GM18951 (cell line): ENCODE measurements around the gene PRKN.

Experiments used
- POLR2A ChIP-seq: IDR thresholded peaks from 4 replicates; pipeline ENCODE4 v1.6.1; 2011; ENCODE audit warnings: mild to moderate bottlenecking; ENCODE audit not compliant: insufficient read length, insufficient read depth; ENCODE audit errors: extremely low read depth
- in situ Hi-C: fragments of 300-500 bp; cut with MboI; formaldehyde crosslinking; loops from one replicate; pipeline ENCODE4 v1.12.0; 2022; ENCODE audit warnings: low sequenced_read_pairs, mixed read lengths, inconsistent platforms; ENCODE audit not compliant: unreplicated experiment

PRKN gene

GRCh38 chr6:161436106-161436876, 1291.3 kb downstream of the PRKN start:
- no peak for TF ChIP-seq POLR2A
- in situ Hi-C loops = no loop called here

- in situ Hi-C loops = no loop called here
- TF ChIP-seq POLR2A = no peak
These were observed 1291.9 kb downstream of the PRKN start for GRCh38 chr6:161435748-161436070.

GRCh38 chr6:161434921-161435747, 1292.4 kb downstream of the PRKN start:
- TF ChIP-seq POLR2A = no peak
- in situ Hi-C loops = no loop called here

GRCh38 chr6:161434350-161434749, 1293.2 kb downstream of the PRKN start:
- in situ Hi-C loops = no loop called here
- TF ChIP-seq POLR2A = no peak

- in situ Hi-C loops = no loop called here
- no peak for TF ChIP-seq POLR2A
These were observed 1295.0 kb downstream of the PRKN start for GRCh38 chr6:161432546-161432945.

GRCh38 chr6:161429921-161430490, 1297.6 kb downstream of the PRKN start:
- in situ Hi-C loops = no loop called here
- TF ChIP-seq POLR2A = no peak

- TF ChIP-seq POLR2A = no peak
- in situ Hi-C loops = loop anchor here (25.0 kb wide), 1 partner anchor 288 kb away; no protein-coding TSS in a partner anchor
These were observed 1303.1 kb downstream of the PRKN start for GRCh38 chr6:161424421-161424820.

GRCh38 chr6:161422710-161423680, 1304.6 kb downstream of the PRKN start:
- in situ Hi-C loops = loop anchor here (25.0 kb wide), 1 partner anchor 289 kb away; no protein-coding TSS in a partner anchor
- TF ChIP-seq POLR2A = no peak

- in situ Hi-C loops = loop anchor here (25.0 kb wide), 1 partner anchor 294 kb away; no protein-coding TSS in a partner anchor
- no peak for TF ChIP-seq POLR2A
These were observed 1309.1 kb downstream of the PRKN start for GRCh38 chr6:161418463-161418945.

GRCh38 chr6:161417717-161418462, 1309.7 kb downstream of the PRKN start:
- in situ Hi-C loops = loop anchor here (25.0 kb wide), 1 partner anchor 294 kb away; no protein-coding TSS in a partner anchor
- TF ChIP-seq POLR2A = no peak

- no peak for TF ChIP-seq POLR2A
- in situ Hi-C loops = loop anchor here (25.0 kb wide), 1 partner anchor 297 kb away; no protein-coding TSS in a partner anchor
These were observed 1312.2 kb downstream of the PRKN start for GRCh38 chr6:161415302-161415855.
